H1 (cell line): ENCODE data around the gene KRTAP24-1. TPM values are rescaled to one million over a fixed set of nuclear protein-coding genes. Genes with fewer than 3 reads are reported as not detected.

ENCODE experiments used
- CTCF ChIA-PET: fragments of 300-600 bp; sonication (Branson Sonifier 250); formaldehyde crosslinking; loops from one replicate; lab custom pipeline; 2021; ENCODE audit not compliant: partially characterized antibody; lab: Charles Lee
- POLR2A ChIA-PET: fragments of 300-600 bp; sonication (Branson Sonifier 250); formaldehyde crosslinking; loops from one replicate; lab custom pipeline; 2021; ENCODE audit warnings: inconsistent platforms; ENCODE audit not compliant: partially characterized antibody; lab: Charles Lee
- DNase-seq, 2 experiments: peaks; one replicate each; pipeline versions ENCODE4 v3.0.0 to v3.0.0-alpha.2; 2010 to 2022; ENCODE audit warnings: low spot score in 2 of 2, low read depth in 1 of 2, mixed read lengths in 1 of 2
- FAIRE-seq: peaks from 2 replicates; lab custom pipeline; 2011; peaks lifted over from hg19 to GRCh38; lab: Jason Lieb, UNC
- H2AFZ ChIP-seq: 2 replicates; pipeline ENCODE4 v1.8.1; 2012; ENCODE audit warnings: low read length, inconsistent platforms
- H2AK5ac ChIP-seq: 2 replicates; pipeline ENCODE4 v1.6.1; 2013; ENCODE audit warnings: low read depth, low read length
- H2BK120ac ChIP-seq: replicated peaks from 2 replicates; pipeline ENCODE3; 2013; ENCODE audit warnings: low read depth, low read length, inconsistent platforms
- H2BK12ac ChIP-seq: 2 replicates; pipeline ENCODE4 v1.6.1; 2013; ENCODE audit warnings: low read depth, low read length
- H2BK15ac ChIP-seq: 2 replicates; pipeline ENCODE4 v1.6.1; 2013; ENCODE audit warnings: low read length
- H2BK20ac ChIP-seq: 2 replicates; pipeline ENCODE4 v1.6.1; 2013; ENCODE audit warnings: low read length
- H2BK5ac ChIP-seq: 2 replicates; pipeline ENCODE4 v1.6.1; 2013; ENCODE audit warnings: low read depth, low read length
- H3K14ac ChIP-seq: 2 replicates; pipeline ENCODE4 v1.6.1; 2013; ENCODE audit warnings: inconsistent platforms; ENCODE audit not compliant: insufficient read length
- H3K18ac ChIP-seq: 2 replicates; pipeline ENCODE4 v1.6.1; 2013; ENCODE audit warnings: low read length; ENCODE audit errors: extremely low read depth
- H3K23ac ChIP-seq: 2 replicates; pipeline ENCODE4 v1.6.1; 2013; ENCODE audit warnings: inconsistent platforms; ENCODE audit not compliant: insufficient read length
- H3K23me2 ChIP-seq: 2 replicates; pipeline ENCODE4 v1.6.1; 2013; ENCODE audit warnings: low read depth, low read length
- H3K27ac ChIP-seq: 2 replicates; pipeline ENCODE4 v1.6.1; 2011; ENCODE audit warnings: low read depth, low read length, inconsistent platforms
- H3K27me3 ChIP-seq, 4 experiments: replicated peaks in 1 of 4; 1 replicate in 1 of 4; 2 replicates in 3 of 4; pipeline versions ENCODE4 v1.6.1 to v1.8.1; 2011 to 2013; ENCODE audit warnings: low read length in 3 of 4, mild to moderate bottlenecking in 3 of 4, inconsistent platforms in 2 of 4, mixed read lengths in 2 of 4, moderate library complexity in 1 of 4; ENCODE audit not compliant: control insufficient read depth in 3 of 4, insufficient read depth in 3 of 4; ENCODE audit errors: extremely low read depth in 1 of 4
- H3K36me3 ChIP-seq, 4 experiments: 2 replicates each; pipeline versions ENCODE4 v1.6.1 to v1.8.1; 2011 to 2013; ENCODE audit warnings: mild to moderate bottlenecking in 4 of 4, low read length in 3 of 4, moderate library complexity in 2 of 4, control low read depth in 1 of 4, inconsistent platforms in 1 of 4; ENCODE audit not compliant: insufficient read depth in 4 of 4, control insufficient read depth in 2 of 4
- H3K4ac ChIP-seq: replicated peaks from 2 replicates; pipeline ENCODE3; 2013; ENCODE audit warnings: low read length, low read depth, mixed read lengths, inconsistent platforms; ENCODE audit not compliant: insufficient read length
- H3K4me1 ChIP-seq, 4 experiments: replicated peaks in 1 of 4; 1 replicate in 1 of 4; 2 replicates in 3 of 4; pipeline versions ENCODE4 v1.6.1 to v1.8.1; 2011 to 2013; ENCODE audit warnings: low read length in 3 of 4, inconsistent platforms in 2 of 4, mixed read lengths in 1 of 4; ENCODE audit not compliant: insufficient read depth in 4 of 4, control insufficient read depth in 3 of 4
- H3K4me2 ChIP-seq, 2 experiments: 2 replicates each; pipeline versions ENCODE4 v1.6.1 to v1.8.1; 2011 to 2013; ENCODE audit warnings: low read depth in 2 of 2, low read length in 2 of 2, control low read depth in 1 of 2, inconsistent platforms in 1 of 2, mild to moderate bottlenecking in 1 of 2; ENCODE audit not compliant: insufficient read depth in 1 of 2
- H3K4me3 ChIP-seq, 4 experiments: fragments of 200-600, 300-600 bp in 1 of 4; sonication (generic), shearing (Covaris generic), sonication (Bioruptor Twin) in 1 of 4; 2 replicates each; pipeline versions ENCODE4 v1.5.1 to v1.8.1; 2011 to 2016; ENCODE audit warnings: low read length in 4 of 4, low read depth in 3 of 4, control low read depth in 2 of 4, inconsistent platforms in 2 of 4, mild to moderate bottlenecking in 2 of 4, mixed read lengths in 1 of 4, moderate library complexity in 1 of 4; ENCODE audit not compliant: insufficient read depth in 2 of 4; ENCODE audit errors: extremely low read depth in 1 of 4
- H3K56ac ChIP-seq: replicated peaks from 2 replicates; pipeline ENCODE3; 2013; ENCODE audit warnings: low read depth, mild to moderate bottlenecking, mixed read lengths, low read length, inconsistent platforms; ENCODE audit not compliant: insufficient read length
- H3K79me1 ChIP-seq: 2 replicates; pipeline ENCODE4 v1.6.1; 2013; ENCODE audit warnings: low read depth, low read length, control low read depth
- H3K79me2 ChIP-seq, 2 experiments: 2 replicates each; pipeline versions ENCODE4 v1.6.1 to v1.8.1; 2012 to 2013; ENCODE audit warnings: low read length in 2 of 2, mild to moderate bottlenecking in 2 of 2, inconsistent platforms in 1 of 2; ENCODE audit not compliant: insufficient read depth in 2 of 2, control insufficient read depth in 1 of 2
- H3K9ac ChIP-seq, 4 experiments: replicated peaks in 1 of 4; 1 replicate in 1 of 4; 2 replicates in 3 of 4; pipeline versions ENCODE4 v1.6.1 to v1.8.1; 2011 to 2013; ENCODE audit warnings: low read depth in 3 of 4, low read length in 3 of 4, control low read depth in 2 of 4, mild to moderate bottlenecking in 2 of 4, moderate library complexity in 2 of 4, inconsistent platforms in 1 of 4; ENCODE audit errors: extremely low read depth in 1 of 4
- H3K9me3 ChIP-seq, 2 experiments: 2 replicates each; pipeline versions ENCODE4 v1.6.1 to v1.8.1; 2012 to 2013; ENCODE audit warnings: mild to moderate bottlenecking in 2 of 2, moderate library complexity in 2 of 2, control low read depth in 1 of 2, inconsistent platforms in 1 of 2, low read depth in 1 of 2, low read length in 1 of 2, mixed read lengths in 1 of 2; ENCODE audit not compliant: insufficient read depth in 2 of 2
- H4K20me1 ChIP-seq, 2 experiments: replicated peaks in 1 of 2; 2 replicates each; pipeline versions ENCODE3 to v1.8.1; 2011 to 2013; ENCODE audit warnings: inconsistent platforms in 2 of 2, low read length in 2 of 2, mild to moderate bottlenecking in 1 of 2; ENCODE audit not compliant: insufficient read depth in 2 of 2, control insufficient read depth in 1 of 2
- H4K5ac ChIP-seq: 2 replicates; pipeline ENCODE4 v1.6.1; 2013; ENCODE audit warnings: low read length, low read depth, mixed read lengths, inconsistent platforms; ENCODE audit not compliant: insufficient read length
- H4K8ac ChIP-seq: 2 replicates; pipeline ENCODE4 v1.8.0; 2013; ENCODE audit warnings: mild to moderate bottlenecking, moderate library complexity, low read length, inconsistent platforms; ENCODE audit not compliant: insufficient read depth; ENCODE audit errors: extremely low read depth
- H4K91ac ChIP-seq: replicated peaks from 2 replicates; pipeline ENCODE3; 2013; ENCODE audit warnings: low read length, mixed read lengths, inconsistent platforms; ENCODE audit not compliant: insufficient read length
- BACH1 ChIP-seq: IDR thresholded peaks from 2 replicates; pipeline ENCODE4 v1.6.1; 2012; ENCODE audit warnings: low read length, improper control_type of control experiment
- E2F6 ChIP-seq: IDR thresholded peaks from 2 replicates; pipeline ENCODE4 v1.6.1; 2012; ENCODE audit warnings: inconsistent platforms
- PHF8 ChIP-seq: fragments of 200-600 bp; sonication (generic); conservative IDR thresholded peaks from 2 replicates; pipeline ENCODE4 v1.7.1; 2012; ENCODE audit warnings: low read depth, mild to moderate bottlenecking, inconsistent platforms, low read length, moderate library complexity
- RAD21 ChIP-seq, 2 experiments: IDR thresholded peaks in 1 of 2; conservative IDR thresholded peaks in 1 of 2; 2 replicates each; pipeline ENCODE4 v1.6.1; 2011; ENCODE audit warnings: low read depth in 2 of 2, low read length in 2 of 2, improper control_type of control experiment in 1 of 2, inconsistent platforms in 1 of 2, mild to moderate bottlenecking in 1 of 2, moderate library complexity in 1 of 2
- RXRA ChIP-seq: IDR thresholded peaks from 2 replicates; pipeline ENCODE4 v1.6.1; 2011; ENCODE audit warnings: low read depth, mild to moderate bottlenecking, low read length, moderate library complexity; ENCODE audit not compliant: insufficient read depth
- TEAD4 ChIP-seq: IDR thresholded peaks from 2 replicates; pipeline ENCODE4 v1.6.1; 2012; ENCODE audit warnings: low read depth, low read length, inconsistent platforms, mixed read lengths
- whole genome bisulfite sequencing, 2 experiments: shearing (Covaris generic) in 1 of 2; methylation state at CpG; one replicate each; pipeline versions ENCODE4 v1.1.6 to v1.1.7; 2013 to 2015; ENCODE audit warnings: low lambda C conversion rate in 2 of 2, mixed read lengths in 2 of 2, inconsistent platforms in 1 of 2, low coverage in 1 of 2, missing lambda C conversion rate in 1 of 2; ENCODE audit not compliant: insufficient replicate concordance in 2 of 2, insufficient coverage in 1 of 2, insufficient read length in 1 of 2; ENCODE audit errors: extremely low coverage in 1 of 2, missing lambda C conversion rate in 1 of 2; 5-methylcytosine and 5-hydroxymethylcytosine counted together
- polyA plus RNA-seq, 7 experiments: library from polyadenylated mRNA; depleted of rRNA in 3 of 7; stranded (reverse) in 5 of 7; unstranded in 2 of 7; fragments of >200 nt in 5 of 7; fragments of 200-250 nt in 2 of 7; gene quantifications; 1 replicate in 5 of 7; 2 replicates in 1 of 7; 4 replicates in 1 of 7; pipeline versions ENCODE4 v1.2.1 to v1.2.3, GENCODE V29; 2011 to 2013; ENCODE audit warnings: missing spikeins in 2 of 7, mixed read lengths in 2 of 7
- total RNA-seq: library from RNA; stranded (reverse); fragmentation: NEBNext Ultra II Directional; extraction: Animal tissue kit (Norgen Biotek cat#: 25700); gene quantifications from 2 replicates; pipeline ENCODE4 v1.2.1, GENCODE V29; 2021
- TF ChIP-seq, protein P1 (sequence below), 3 experiments: IDR thresholded peaks; 1 replicate in 2 of 3; 2 replicates in 1 of 3; pipeline versions ENCODE4 v1.5.1 to v1.6.1; 2011; ENCODE audit warnings: low read length in 3 of 3, mild to moderate bottlenecking in 3 of 3, inconsistent platforms in 2 of 3, low read depth in 1 of 3, moderate library complexity in 1 of 3; ENCODE audit not compliant: insufficient read depth in 1 of 3; ENCODE audit errors: control extremely low read depth in 1 of 3

Gene KRTAP24-1
- total and polyA plus RNA-seq, 2 of the 8 experiments (the other 6 are each of a cell fraction or from before 2014, with no cell fraction given) = not detected

DNA sequence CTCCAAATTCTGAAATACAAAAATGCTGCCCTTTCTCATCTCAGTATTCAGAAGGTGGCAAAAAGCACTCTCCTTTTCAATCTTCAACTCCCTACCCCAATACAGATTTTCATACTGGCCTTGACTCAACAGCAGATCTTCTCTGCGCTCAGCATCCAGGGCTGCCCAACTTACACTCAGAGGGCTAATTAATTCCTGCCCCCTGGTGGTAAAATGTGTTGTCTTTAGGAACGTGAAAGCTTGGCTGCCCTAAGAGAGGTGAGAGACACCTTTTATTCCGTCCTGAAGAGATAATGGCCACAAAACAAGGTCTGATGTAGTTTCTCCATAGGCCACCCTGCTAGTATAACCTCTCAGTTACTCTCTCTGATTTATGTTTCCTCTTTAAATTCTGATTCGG lies 25.0 kb downstream of the KRTAP24-1 start:
- no peak for TF ChIP-seq E2F6
- TF ChIP-seq RAD21 (IDR thresholded peaks at IDR 0.05 in 1 of 2, conservative IDR thresholded peaks at IDR 0.05 in 1 of 2; ENCODE audit: low read depth in 2 of 2, low read length in 2 of 2) = peak; percentile 64 to 67
- no peak for TF ChIP-seq PHF8
- no peak for TF ChIP-seq BACH1
- TF ChIP-seq, protein P1, sequence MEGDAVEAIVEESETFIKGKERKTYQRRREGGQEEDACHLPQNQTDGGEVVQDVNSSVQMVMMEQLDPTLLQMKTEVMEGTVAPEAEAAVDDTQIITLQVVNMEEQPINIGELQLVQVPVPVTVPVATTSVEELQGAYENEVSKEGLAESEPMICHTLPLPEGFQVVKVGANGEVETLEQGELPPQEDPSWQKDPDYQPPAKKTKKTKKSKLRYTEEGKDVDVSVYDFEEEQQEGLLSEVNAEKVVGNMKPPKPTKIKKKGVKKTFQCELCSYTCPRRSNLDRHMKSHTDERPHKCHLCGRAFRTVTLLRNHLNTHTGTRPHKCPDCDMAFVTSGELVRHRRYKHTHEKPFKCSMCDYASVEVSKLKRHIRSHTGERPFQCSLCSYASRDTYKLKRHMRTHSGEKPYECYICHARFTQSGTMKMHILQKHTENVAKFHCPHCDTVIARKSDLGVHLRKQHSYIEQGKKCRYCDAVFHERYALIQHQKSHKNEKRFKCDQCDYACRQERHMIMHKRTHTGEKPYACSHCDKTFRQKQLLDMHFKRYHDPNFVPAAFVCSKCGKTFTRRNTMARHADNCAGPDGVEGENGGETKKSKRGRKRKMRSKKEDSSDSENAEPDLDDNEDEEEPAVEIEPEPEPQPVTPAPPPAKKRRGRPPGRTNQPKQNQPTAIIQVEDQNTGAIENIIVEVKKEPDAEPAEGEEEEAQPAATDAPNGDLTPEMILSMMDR (IDR thresholded peaks at IDR 0.05; ENCODE audit: control extremely low read depth in 1 of 3, insufficient read depth in 1 of 3, low read depth in 1 of 3, low read length in 3 of 3) = peak; percentile 14 to 65 (median 58)
- TF ChIP-seq RXRA = no peak
- TF ChIP-seq TEAD4 = no peak
- Histone ChIP-seq H3K56ac (no peak overlapping the region), H3K79me2 (no peaks in the 10 kb centered on the region), H4K20me1 (no peaks in the 10 kb centered on the region), H3K4ac (no peak overlapping the region), H3K4me3 (no peak overlapping the region), H2BK120ac (no peak overlapping the region), H3K79me1 (no peaks in the 10 kb centered on the region), H3K9ac (no peak overlapping the region), H2BK20ac (no peak overlapping the region), H2BK15ac (no peak overlapping the region), H3K27me3 (no peaks in the 10 kb centered on the region), H3K23me2 (no peaks in the 10 kb centered on the region), H3K36me3 (no peaks in the 10 kb centered on the region), H2AFZ (no peak overlapping the region; the same call in 1 of the 2 replicates), H2BK12ac (no peak overlapping the region), H4K5ac (no peak overlapping the region), H3K4me1 (no peaks in the 10 kb centered on the region), H4K91ac (no peak overlapping the region), H3K27ac (no peak overlapping the region), H4K8ac (no peak overlapping the region), H3K4me2 (no peak overlapping the region), H3K23ac (no peak overlapping the region), H2BK5ac (no peak overlapping the region), H3K18ac (no peak overlapping the region), H3K14ac (no peak overlapping the region), H2AK5ac (no peak overlapping the region), H3K9me3 (no peaks in the 10 kb centered on the region)
- 60% methylated on average over 4 of the region's 4 CpGs; no CpG with 5 or more reads in 1 of the 2 experiments for WGBS, 2 experiments
- POLR2A ChIA-PET = interaction anchor here (0.6 kb wide), 1 partner anchor 421 kb away, joined by 3 read pairs; no protein-coding TSS in a partner anchor
- CTCF ChIA-PET = interaction anchor here (0.6 to 3.0 kb wide), 15 partner anchors 11 to 493 kb away, joined by 3 to 16 read pairs (median 4); partner anchors contain the start of gene KRTAP24-1
- DNase-seq (peak in 1 of 2 experiments; percentile 48), FAIRE-seq (peak; percentile 39)
